NOMO-1 treated with DMSO at 0.1 percent for 48 hours (cell line): ENCODE data around the gene ABCA7.
"Not testable (repeated sequence)": the region's sequence is repeated elsewhere in the genome, so short reads cannot be mapped to it uniquely, and the experiment has no call there.

ENCODE experiments used
- DNase-seq: peaks from one replicate; lab custom pipeline; 2025; ENCODE audit not compliant: unreplicated experiment; lab: John Stamatoyannopoulos, UW

ABCA7 gene

DNA sequence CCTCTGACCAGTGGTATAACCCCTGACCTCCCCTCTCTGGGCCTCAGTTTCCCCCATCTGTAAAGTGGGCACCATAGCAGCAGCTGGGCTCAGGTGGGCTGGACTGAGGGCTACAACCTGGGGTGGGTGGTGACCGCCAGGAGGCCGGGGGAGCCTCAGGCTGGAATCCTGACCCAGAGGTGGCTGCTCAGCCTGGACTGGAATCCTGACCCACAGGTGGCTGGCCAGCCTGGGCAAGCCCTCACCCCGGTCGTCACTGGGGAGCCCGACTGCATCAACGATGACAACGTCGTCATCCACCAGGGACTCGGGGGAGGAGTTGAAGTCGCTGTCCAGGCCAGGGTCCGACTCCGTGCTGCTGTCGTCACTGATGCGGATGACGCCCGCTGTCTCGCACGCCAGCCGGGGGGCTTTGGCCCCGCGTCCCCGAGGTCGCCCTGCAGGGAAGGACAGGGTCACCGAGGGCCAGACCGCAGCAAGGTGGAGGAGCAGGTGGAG is 74.1 kb downstream of the ABCA7 start:
- DNase-seq, result no peak

DNA sequence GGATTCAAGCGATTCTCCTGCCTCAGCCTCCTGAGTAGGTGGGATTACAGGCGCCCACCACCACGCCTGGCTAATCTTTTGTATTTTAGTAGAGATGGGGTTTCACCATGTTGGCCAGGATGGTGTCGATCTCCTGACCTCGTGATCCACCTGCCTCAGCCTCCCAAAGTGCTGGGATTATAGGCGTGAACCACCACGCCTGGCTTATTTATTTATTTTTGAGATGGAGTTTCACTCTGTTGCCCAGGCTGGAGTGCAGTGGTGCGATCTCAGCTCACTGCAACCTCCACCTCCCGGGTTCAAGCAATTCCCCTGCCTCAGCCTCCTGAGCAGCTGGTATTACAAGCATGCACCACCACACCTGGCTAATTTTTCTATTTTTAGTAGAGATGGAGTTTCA is 74.8 kb downstream of the ABCA7 start:
- not testable (repeated sequence) for DNase-seq
